Retinal pigment epithelial cell (primary cell): ENCODE measurements around the gene ITGAL.
"Not testable (repeated sequence)": the region's sequence is repeated elsewhere in the genome, so short reads cannot be mapped to it uniquely, and the experiment has no call there.

ENCODE experiments used
- DNase-seq: peaks from one replicate; pipeline ENCODE4 v3.0.0-alpha.2; 2010; ENCODE audit warnings: low read depth
- H3K4me3 ChIP-seq: 2 replicates; pipeline ENCODE4 v1.5.1; 2011; ENCODE audit warnings: mild to moderate bottlenecking, low read length, control low read depth, moderate library complexity
- TF ChIP-seq, protein P1 (sequence below): conservative IDR thresholded peaks from 2 replicates; pipeline ENCODE4 v1.5.1; 2011; ENCODE audit warnings: low read depth, low read length, control low read depth, inconsistent platforms

ITGAL gene

DNA sequence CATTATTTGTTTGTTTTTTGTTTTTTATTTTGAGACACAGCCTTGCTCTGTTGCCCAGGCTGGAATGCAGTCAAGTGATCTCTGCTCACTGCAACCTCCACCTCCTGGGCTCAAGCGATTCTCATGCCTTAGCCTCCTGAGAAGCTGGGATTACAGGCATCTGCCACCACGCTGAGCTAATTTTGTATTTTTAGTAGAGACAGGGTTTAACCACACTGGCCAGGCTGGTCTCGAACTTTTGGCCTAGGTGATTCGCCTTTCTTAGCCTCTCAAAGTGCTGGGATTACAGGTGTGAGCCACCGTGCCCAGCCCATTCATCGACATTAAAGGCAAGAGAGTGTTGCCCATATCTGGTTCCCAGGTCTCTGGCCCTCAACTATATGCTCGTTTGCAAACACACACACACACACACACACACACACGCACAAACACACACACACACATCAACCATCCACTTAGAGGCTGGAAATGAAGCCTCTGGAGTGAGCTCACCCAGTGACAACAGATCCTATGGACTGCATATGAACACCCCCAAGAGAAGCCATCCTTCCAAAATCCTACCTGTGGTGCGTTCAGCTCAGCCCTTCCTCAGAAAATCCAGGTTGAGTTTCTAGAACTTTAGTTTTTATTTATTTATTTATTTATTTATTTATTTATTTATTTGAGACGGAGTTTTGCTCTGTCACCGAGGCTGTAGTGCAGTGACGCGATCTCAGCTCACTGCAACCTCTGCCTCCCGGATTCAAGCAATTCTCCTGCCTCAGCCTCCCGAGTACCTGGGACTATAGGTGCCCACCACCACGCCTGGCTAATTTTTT is 14.6 kb upstream of the ITGAL start:
- no peak for DNase-seq
- no peak overlapping the region for H3K4me3 ChIP-seq
- TF ChIP-seq, protein P1, sequence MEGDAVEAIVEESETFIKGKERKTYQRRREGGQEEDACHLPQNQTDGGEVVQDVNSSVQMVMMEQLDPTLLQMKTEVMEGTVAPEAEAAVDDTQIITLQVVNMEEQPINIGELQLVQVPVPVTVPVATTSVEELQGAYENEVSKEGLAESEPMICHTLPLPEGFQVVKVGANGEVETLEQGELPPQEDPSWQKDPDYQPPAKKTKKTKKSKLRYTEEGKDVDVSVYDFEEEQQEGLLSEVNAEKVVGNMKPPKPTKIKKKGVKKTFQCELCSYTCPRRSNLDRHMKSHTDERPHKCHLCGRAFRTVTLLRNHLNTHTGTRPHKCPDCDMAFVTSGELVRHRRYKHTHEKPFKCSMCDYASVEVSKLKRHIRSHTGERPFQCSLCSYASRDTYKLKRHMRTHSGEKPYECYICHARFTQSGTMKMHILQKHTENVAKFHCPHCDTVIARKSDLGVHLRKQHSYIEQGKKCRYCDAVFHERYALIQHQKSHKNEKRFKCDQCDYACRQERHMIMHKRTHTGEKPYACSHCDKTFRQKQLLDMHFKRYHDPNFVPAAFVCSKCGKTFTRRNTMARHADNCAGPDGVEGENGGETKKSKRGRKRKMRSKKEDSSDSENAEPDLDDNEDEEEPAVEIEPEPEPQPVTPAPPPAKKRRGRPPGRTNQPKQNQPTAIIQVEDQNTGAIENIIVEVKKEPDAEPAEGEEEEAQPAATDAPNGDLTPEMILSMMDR: no peak

DNA sequence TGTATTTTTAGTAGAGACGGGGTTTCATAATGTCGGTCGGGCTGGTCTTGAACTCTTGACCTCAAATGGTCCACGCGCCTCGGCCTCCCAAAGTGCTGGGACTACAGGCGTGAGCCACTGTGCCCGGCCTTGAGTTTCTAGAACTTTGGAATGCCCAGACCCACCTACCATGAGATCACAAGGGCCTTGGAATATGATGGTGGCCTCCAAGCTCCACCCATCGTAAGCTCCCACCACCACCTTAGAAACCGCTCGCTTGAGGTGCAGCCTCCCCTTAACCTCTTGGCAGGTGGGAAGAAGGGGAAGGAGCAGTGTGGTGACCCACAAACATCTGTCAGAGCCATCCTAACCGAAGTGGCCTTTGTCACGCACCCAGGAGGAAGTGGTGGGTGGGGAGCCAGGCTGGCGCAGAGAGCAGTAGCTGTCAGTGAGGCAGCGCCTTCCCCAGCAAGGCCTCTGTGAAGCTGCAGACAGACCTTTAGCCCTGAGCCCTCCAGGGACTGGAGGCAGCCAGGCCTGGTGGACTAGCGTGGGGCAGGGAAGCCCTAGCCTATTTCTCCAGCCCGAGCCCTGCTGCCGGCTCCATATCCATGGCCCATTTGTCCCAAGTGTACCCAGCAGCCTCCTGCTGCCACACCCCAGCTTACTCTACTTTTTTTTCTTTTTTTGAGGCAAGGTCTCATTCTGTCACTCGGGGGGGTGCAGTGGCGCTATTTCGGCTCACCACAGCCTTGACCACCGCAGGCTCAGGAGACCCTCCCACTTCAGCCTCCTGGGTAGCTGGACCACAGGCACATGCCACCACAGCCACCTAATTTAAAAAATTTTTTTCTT is 13.8 kb upstream of the ITGAL start:
- no peak for DNase-seq
- H3K4me3 ChIP-seq: no peak overlapping the region
- TF ChIP-seq, protein P1: no peak

GRCh38 chr16:30459456-30459855 is 13.1 kb upstream of the ITGAL start:
- no peak for DNase-seq
- TF ChIP-seq, protein P1: no peak
- H3K4me3 ChIP-seq: no peak overlapping the region

GRCh38 chr16:30461426-30461825 is 11.1 kb upstream of the ITGAL start:
- not testable (repeated sequence) for DNase-seq, H3K4me3 ChIP-seq

DNA sequence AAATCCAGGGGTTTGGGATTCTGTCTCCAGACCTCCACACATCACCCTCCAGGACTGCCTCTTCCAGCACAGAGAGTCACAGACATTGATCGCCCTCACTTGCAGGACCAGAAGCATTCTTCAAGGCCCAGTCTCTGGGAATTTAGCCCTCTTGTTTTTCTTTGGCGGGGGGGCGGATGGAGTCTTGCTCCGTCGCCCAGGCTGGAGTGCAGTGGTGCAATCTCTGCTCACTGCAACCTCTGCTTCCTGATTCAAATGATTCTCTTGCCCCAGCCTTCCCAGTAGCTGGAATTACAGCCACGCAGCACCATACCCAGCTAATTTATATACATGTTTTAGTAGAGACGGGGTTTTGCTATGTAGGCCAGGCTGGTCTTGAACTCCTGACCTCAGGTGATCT is 8.5 kb upstream of the ITGAL start:
- H3K4me3 ChIP-seq: no peak overlapping the region
- no peak for DNase-seq

DNA sequence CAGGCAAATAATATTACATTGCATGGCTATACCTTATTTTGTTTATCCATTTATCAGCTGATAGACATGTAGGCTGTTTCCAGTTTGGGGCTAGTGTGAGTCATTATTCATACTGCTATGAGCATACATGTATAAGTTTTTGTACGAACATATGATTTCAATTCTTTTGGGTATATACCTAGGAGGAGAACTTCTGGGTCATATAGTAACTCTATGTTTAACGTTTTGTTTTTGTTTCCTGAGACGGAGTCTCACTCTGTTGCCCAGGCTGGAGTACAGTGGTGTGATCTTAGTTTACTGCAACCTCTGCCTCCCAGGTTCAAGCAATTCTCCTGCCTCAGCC is 2.4 kb upstream of the ITGAL start:
- TF ChIP-seq, protein P1: no peak
- DNase-seq: no peak
- no peak overlapping the region for H3K4me3 ChIP-seq

More for the DNA sequence above, 8.5 kb upstream of the ITGAL start:
- TF ChIP-seq, protein P1: no peak

GRCh38 chr16:30470632-30470995 is 1.9 kb upstream of the ITGAL start:
- TF ChIP-seq, protein P1: no peak
- H3K4me3 ChIP-seq: no peak overlapping the region
- no peak for DNase-seq
